ENCODE measurements around the gene SEMA3D. TPM values are rescaled to one million over a fixed set of nuclear protein-coding genes. Genes with fewer than 3 reads are reported as not detected.

The SEMA3D gene
- total RNA-seq, 1 experiment from 2014 or later = 4.8 TPM

DNA sequence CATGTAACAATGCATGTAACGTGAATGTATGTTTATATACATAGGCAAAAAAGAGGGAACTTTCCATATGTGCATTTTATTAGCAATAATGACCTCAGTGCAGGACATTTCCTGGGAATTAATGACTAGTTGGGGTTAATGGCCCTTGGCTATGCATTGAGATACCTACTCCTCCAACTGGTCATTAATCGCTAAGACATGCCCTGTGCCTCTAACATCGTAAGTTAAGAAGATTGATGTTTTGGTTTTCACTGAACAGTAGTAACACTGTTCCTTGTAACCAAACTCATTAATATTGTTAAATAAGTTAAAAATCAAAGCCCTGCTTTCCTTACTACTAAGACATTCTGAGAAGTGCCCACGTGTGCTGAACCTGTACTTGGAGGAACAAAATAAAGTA is 61.7 kb downstream of the SEMA3D start:
- Histone ChIP-seq H3K27me3 (ENCODE audit: insufficient read depth, low read depth) (no peaks in the 10 kb centered on the region), H3K79me2 (ENCODE audit: low read depth) (no peaks in the 10 kb centered on the region), H4K20me1 (ENCODE audit: insufficient read depth) (no peaks in the 10 kb centered on the region), H3K27ac (no peak overlapping the region), H3K4me2 (no peak overlapping the region), H3K9me2 (ENCODE audit: insufficient read depth) (no peaks in the 10 kb centered on the region), H3K36me3 (ENCODE audit: low read depth) (no peaks in the 10 kb centered on the region), H3F3A (ENCODE audit: insufficient read depth, low read depth) (no peaks in the 10 kb centered on the region), H3K9me3 (ENCODE audit: insufficient read depth, low read depth) (no peaks in the 10 kb centered on the region), H3K4me1 (replicated peaks; ENCODE audit: insufficient read depth) (no peaks in the 10 kb centered on the region), H3K4me3 (no peak overlapping the region), H2AFZ (no peak overlapping the region)
- intact Hi-C loops (cut with micrococcal nuclease; ENCODE audit: unreplicated experiment) = no loop called here
- POLR2A ChIA-PET (ENCODE audit: unreplicated experiment) = no interaction called here
- TF ChIP-seq EZH2 (IDR thresholded peaks at IDR 0.05; ENCODE audit: low read depth) = no peak
- TF ChIP-seq, protein P1, sequence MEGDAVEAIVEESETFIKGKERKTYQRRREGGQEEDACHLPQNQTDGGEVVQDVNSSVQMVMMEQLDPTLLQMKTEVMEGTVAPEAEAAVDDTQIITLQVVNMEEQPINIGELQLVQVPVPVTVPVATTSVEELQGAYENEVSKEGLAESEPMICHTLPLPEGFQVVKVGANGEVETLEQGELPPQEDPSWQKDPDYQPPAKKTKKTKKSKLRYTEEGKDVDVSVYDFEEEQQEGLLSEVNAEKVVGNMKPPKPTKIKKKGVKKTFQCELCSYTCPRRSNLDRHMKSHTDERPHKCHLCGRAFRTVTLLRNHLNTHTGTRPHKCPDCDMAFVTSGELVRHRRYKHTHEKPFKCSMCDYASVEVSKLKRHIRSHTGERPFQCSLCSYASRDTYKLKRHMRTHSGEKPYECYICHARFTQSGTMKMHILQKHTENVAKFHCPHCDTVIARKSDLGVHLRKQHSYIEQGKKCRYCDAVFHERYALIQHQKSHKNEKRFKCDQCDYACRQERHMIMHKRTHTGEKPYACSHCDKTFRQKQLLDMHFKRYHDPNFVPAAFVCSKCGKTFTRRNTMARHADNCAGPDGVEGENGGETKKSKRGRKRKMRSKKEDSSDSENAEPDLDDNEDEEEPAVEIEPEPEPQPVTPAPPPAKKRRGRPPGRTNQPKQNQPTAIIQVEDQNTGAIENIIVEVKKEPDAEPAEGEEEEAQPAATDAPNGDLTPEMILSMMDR (conservative IDR thresholded peaks at IDR 0.05) = no peak
- CTCF ChIA-PET = no interaction called here
- BruUV-seq (replicated peaks) = no TSS peak
- no peak for DNase-seq

DNA sequence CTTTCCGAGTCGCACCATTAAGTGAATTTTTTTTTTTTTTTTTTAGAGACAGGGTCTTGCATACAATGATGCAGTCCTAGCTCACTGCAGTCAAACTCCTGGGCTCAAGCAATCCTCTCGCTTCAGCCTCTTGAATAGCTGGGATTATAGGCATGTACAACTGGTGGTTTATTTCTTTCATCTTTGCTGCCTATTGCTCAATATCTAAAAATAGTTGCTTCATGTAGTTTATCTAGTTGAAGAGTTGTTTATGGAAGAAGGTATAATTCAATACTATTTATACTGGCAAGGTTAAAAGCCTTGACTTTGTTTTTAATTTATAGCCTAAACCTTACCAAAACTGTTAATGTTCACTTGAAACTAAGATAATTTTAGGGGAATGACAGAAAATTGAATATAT is 66.9 kb downstream of the SEMA3D start:
- no peak for DNase-seq
- no peaks in the 10 kb centered on the region for H3F3A ChIP-seq (ENCODE audit: insufficient read depth, low read depth)
- intact Hi-C loops (cut with micrococcal nuclease; ENCODE audit: unreplicated experiment) = no loop called here
- H3K4me3 ChIP-seq = no peak overlapping the region
- TF ChIP-seq EZH2 (IDR thresholded peaks at IDR 0.05; ENCODE audit: low read depth) = no peak
- TF ChIP-seq, protein P1 (conservative IDR thresholded peaks at IDR 0.05) = no peak
- H3K36me3 ChIP-seq (ENCODE audit: low read depth) = no peaks in the 10 kb centered on the region
- no peak overlapping the region for H3K27ac ChIP-seq
- CTCF ChIA-PET = no interaction called here
- no peak overlapping the region for H2AFZ ChIP-seq
- BruUV-seq (replicated peaks) = no TSS peak
- no peaks in the 10 kb centered on the region for H4K20me1 ChIP-seq (ENCODE audit: insufficient read depth)
- no peaks in the 10 kb centered on the region for H3K79me2 ChIP-seq (ENCODE audit: low read depth)
- no peaks in the 10 kb centered on the region for H3K9me3 ChIP-seq (ENCODE audit: insufficient read depth, low read depth)
- no peaks in the 10 kb centered on the region for H3K27me3 ChIP-seq (ENCODE audit: insufficient read depth, low read depth)
- no peaks in the 10 kb centered on the region for H3K4me1 ChIP-seq (replicated peaks; ENCODE audit: insufficient read depth)
- POLR2A ChIA-PET (ENCODE audit: unreplicated experiment) = no interaction called here
- H3K9me2 ChIP-seq (ENCODE audit: insufficient read depth) = no peaks in the 10 kb centered on the region
- no peak overlapping the region for H3K4me2 ChIP-seq

DNA sequence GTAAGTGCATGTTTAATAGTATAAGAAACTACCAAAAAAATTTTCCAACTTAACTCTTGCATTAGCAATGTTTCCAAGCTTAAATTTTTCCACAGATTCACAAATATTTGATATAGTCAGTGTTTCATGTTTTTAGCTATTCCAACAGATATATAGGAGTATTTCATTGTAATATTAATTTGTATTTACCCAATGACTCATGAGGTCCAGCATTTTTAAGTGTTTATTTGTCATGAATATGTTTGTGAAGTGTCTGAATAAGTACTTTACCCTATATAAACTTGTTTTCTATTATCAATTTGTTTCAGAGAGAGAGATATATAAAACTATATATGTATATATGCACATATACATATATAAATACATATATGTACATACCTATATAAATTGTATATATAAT is 71.0 kb downstream of the SEMA3D start:
- no peak overlapping the region for H3K27ac ChIP-seq
- intact Hi-C loops (cut with micrococcal nuclease; ENCODE audit: unreplicated experiment) = no loop called here
- no TSS peak for BruUV-seq (replicated peaks)

More for the DNA sequence above, 71.0 kb downstream of the SEMA3D start:
- CTCF ChIA-PET = interaction anchor here (0.6 kb wide), 1 partner anchor 11 kb away, joined by 7 read pairs; no protein-coding TSS in a partner anchor
- no peak overlapping the region for H2AFZ ChIP-seq
- H3K9me3 ChIP-seq (ENCODE audit: insufficient read depth, low read depth) = no peaks in the 10 kb centered on the region
- H3K27me3 ChIP-seq (ENCODE audit: insufficient read depth, low read depth) = no peaks in the 10 kb centered on the region
- H3K4me3 ChIP-seq = no peak overlapping the region
- POLR2A ChIA-PET (ENCODE audit: unreplicated experiment) = no interaction called here
- no peak for DNase-seq
- H3F3A ChIP-seq (ENCODE audit: insufficient read depth, low read depth) = no peaks in the 10 kb centered on the region
- no peaks in the 10 kb centered on the region; the same call in 1 of the 2 replicates for H3K4me1 ChIP-seq (replicated peaks; ENCODE audit: insufficient read depth)
- H3K9me2 ChIP-seq (ENCODE audit: insufficient read depth) = no peaks in the 10 kb centered on the region
- H4K20me1 ChIP-seq (ENCODE audit: insufficient read depth) = no peaks in the 10 kb centered on the region
- no peak overlapping the region for H3K4me2 ChIP-seq
- no peaks in the 10 kb centered on the region for H3K36me3 ChIP-seq (ENCODE audit: low read depth)
- no peaks in the 10 kb centered on the region for H3K79me2 ChIP-seq (ENCODE audit: low read depth)
- TF ChIP-seq EZH2 (IDR thresholded peaks at IDR 0.05; ENCODE audit: low read depth) = no peak
- TF ChIP-seq, protein P1 (conservative IDR thresholded peaks at IDR 0.05) = no peak
